Heart right ventricle (tissue), 16 donors: Measurements from ENCODE around the gene SYTL5. TPM values are rescaled to one million over a fixed set of nuclear protein-coding genes. Genes with fewer than 3 reads are reported as not detected.

Experiments
- ATAC-seq, 8 donors: fragments of 200-7000 bp; cut with Tn5 transposase; one replicate each; pipeline ENCODE4 v1.9.1; 2020; ENCODE audit warnings: mild to moderate bottlenecking in 8 of 8, moderate library complexity in 8 of 8, moderate number of reproducible peaks in 1 of 8
- DNase-seq, 2 donors: peaks; one replicate each; pipeline ENCODE4 v3.0.0-alpha.2; 2020
- H3K27ac ChIP-seq, 10 donors: fragments of 200-600 bp; sonication (generic) in 2 of 10; one replicate each; pipeline versions ENCODE4 v1.5.0 to v1.8.0; 2020 to 2022; ENCODE audit warnings: mild to moderate bottlenecking in 3 of 10
- H3K27me3 ChIP-seq, 7 donors: fragments of 200-600 bp; one replicate each; pipeline ENCODE4 v1.8.0; 2021 to 2022; ENCODE audit warnings: mild to moderate bottlenecking in 2 of 7
- H3K36me3 ChIP-seq, 9 donors: fragments of 200-600 bp; sonication (generic) in 1 of 9; one replicate each; pipeline versions ENCODE4 v1.5.0 to v1.8.0; 2020 to 2022; ENCODE audit warnings: mild to moderate bottlenecking in 2 of 9
- H3K4me1 ChIP-seq, 9 donors: fragments of 200-600 bp; sonication (generic) in 1 of 9; one replicate each; pipeline versions ENCODE4 v1.5.0 to v1.8.0; 2020 to 2022; ENCODE audit warnings: mild to moderate bottlenecking in 4 of 9
- H3K4me3 ChIP-seq, 10 donors: fragments of 200-600 bp; sonication (generic) in 2 of 10; one replicate each; pipeline versions ENCODE4 v1.5.0 to v1.8.0; 2020 to 2022; ENCODE audit warnings: mild to moderate bottlenecking in 7 of 10, moderate library complexity in 2 of 10
- H3K9me3 ChIP-seq, 11 donors: fragments of 200-600 bp in 10 of 11; sonication (generic) in 2 of 11; one replicate each; pipeline versions ENCODE4 v1.5.0 to v1.8.0; 2013 to 2022; ENCODE audit warnings: mild to moderate bottlenecking in 2 of 11, control low read depth in 1 of 11, moderate library complexity in 1 of 11
- CTCF ChIP-seq, 9 donors: fragments of 200-600 bp; sonication (generic) in 2 of 9; IDR thresholded peaks; one replicate each; pipeline versions ENCODE4 v1.5.0 to v1.8.0; 2021 to 2022; ENCODE audit warnings: antibody characterized with exemption in 9 of 9, mild to moderate bottlenecking in 5 of 9, moderate library complexity in 1 of 9
- WGBS, 2 donors: extraction: QIAGEN DNeasy Blood & Tissue Kit; methylation state at CpG; one replicate each; pipeline ENCODE4 v1.1.7; 2013; ENCODE audit warnings: inconsistent platforms in 1 of 2; 5-methylcytosine and 5-hydroxymethylcytosine counted together
- intact Hi-C, 10 donors: fragments of 100-400 bp; cut with DNase I; formaldehyde crosslinking; loops; one replicate each; pipeline versions ENCODE4 v1.11.1 to v1.14.2; 2022
- polyA plus RNA-seq, 2 donors: library from polyadenylated mRNA; stranded (reverse); fragments of 200-250 nt; gene quantifications; one replicate each; pipeline ENCODE4 v1.2.3, GENCODE V29; 2013
- total RNA-seq, 10 donors: library from RNA; stranded (reverse); fragmentation: NEBNext Ultra II Directional in 3 of 10; extraction: Animal tissue kit (Norgen Biotek cat#: 25700) in 3 of 10; gene quantifications; one replicate each; pipeline versions ENCODE4 v1.2.1 to v1.2.4, GENCODE V29; 2021 to 2023
- donor health status: Arrhythmogenic right ventricular cardiomyopathy.
- donor health status: ischemic (EF 13 %, LVEDD 7.1; RV severe dilation, severe dysfunction).
- donor health status: healthy with polysubstance abuse.
- donor health status: DM: no; HTN: yes; CAD: no.
- donor health status: DM: no; HTN: no; CAD: no.
- donor health status: ischemic (EF 25% LVEDD 6.9; RV normal size, moderate dysfunction).
- donor health status: ischemic (EF 25% LVEDD 5.7; RV mildly dilated, moderate dysfunction).
- donor health status: healthy.
- donor health status: DM: yes; HTN: yes; CAD: no.
- donor health status: Ischemic cardiomyopathy.
- donor health status: ischemic (EF 35%, LVEDD 5.7; RV mildly dilated, moderate dysfunction).
- donor health status: nonischemic (EF 11% LVEDD 7.7; RV severe dilation, severe dysfunction).
- donor health status: DM: yes; HTN: yes; CAD: no.
- donor health status: PGD.
- donor health status: ischemic (EF 29% LVEDD 5.4; RV normal size, mild dysfunction).
- donor health status: nonischemic (EF 23%, LVEDD 6.1; RV moderate dilation, normal function).

Gene SYTL5
- total and polyA plus RNA-seq, 12 donors: 0.03 to 3.2 (median 0.45) TPM; not detected in 3

GRCh38 chrX:38095971-38096529 is 89.7 kb downstream of the SYTL5 start:
- 65 to 73% methylated on average over 4 of the region's 4 CpGs for WGBS, 2 donors
- intact Hi-C loops: no loop called here
- H3K4me3 ChIP-seq: no peak overlapping the region
- no peaks in the 10 kb centered on the region for H3K36me3 ChIP-seq
- DNase-seq: no peak
- H3K4me1 ChIP-seq: no peaks in the 10 kb centered on the region
- H3K9me3 ChIP-seq: peaks cover 0 to 21% (median 0%) of the 10 kb centered on the region in 11 donors
- no peak for TF ChIP-seq CTCF (IDR thresholded peaks at IDR 0.05)
- no peak for ATAC-seq
- H3K27me3 ChIP-seq: peaks cover 0 to 34% (median 0%) of the 10 kb centered on the region in 7 donors
- H3K27ac ChIP-seq: no peak overlapping the region

DNA sequence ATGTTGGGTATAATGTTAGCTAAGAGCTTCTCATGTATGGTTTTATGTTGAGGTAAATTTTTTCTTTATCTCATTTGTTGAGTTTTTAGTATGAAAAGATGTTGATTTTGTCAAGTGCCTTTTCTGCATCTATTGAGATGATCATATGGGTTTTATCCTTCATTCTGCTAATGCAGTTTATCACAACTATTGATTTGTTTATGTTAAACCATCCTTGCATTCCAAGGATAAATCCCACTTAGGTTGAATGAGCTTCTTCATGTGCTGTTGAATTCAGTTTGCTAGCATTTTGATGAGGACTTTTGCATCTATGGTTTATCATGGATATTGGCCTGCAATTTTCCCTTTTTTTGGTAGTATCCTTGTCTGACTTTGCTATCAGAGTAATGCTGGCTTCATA is 93.3 kb downstream of the SYTL5 start:
- peaks cover 0 to 21% (median 0%) of the 10 kb centered on the region in 11 donors for H3K9me3 ChIP-seq
- H3K4me3 ChIP-seq: no peak overlapping the region
- H3K27ac ChIP-seq: no peak overlapping the region
- peaks cover 0 to 26% (median 0%) of the 10 kb centered on the region in 7 donors for H3K27me3 ChIP-seq
- TF ChIP-seq CTCF (IDR thresholded peaks at IDR 0.05): no peak
- intact Hi-C loops: no loop called here
- no peaks in the 10 kb centered on the region for H3K4me1 ChIP-seq
- ATAC-seq (no peak), DNase-seq (no peak)
- H3K36me3 ChIP-seq: no peaks in the 10 kb centered on the region

DNA sequence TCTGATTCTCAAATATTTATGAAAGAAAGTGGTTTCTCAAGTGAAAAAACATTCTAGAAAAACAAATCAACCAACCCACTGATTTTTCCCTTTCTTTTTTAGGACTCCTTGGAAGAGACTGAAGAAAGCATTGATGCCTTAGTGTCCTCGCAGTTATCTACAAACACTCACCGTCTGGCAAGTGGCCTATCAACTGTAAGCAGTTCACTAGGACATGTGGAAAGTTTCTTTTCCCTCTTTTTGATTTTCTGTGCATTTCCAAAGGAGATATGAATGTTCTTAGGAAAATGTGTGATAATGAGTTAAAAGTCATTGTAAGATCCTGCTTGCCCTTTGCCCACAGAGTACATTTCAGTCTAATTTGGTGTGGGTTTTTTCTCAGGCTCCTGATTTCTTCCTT is 95.9 kb downstream of the SYTL5 start:
- TF ChIP-seq CTCF (IDR thresholded peaks at IDR 0.05): no peak
- Histone ChIP-seq H3K4me1 (no peaks in the 10 kb centered on the region), H3K27me3 (peaks cover 0 to 14% (median 0%) of the 10 kb centered on the region in 7 donors), H3K9me3 (peaks cover 0 to 21% (median 0%) of the 10 kb centered on the region in 11 donors), H3K4me3 (no peak overlapping the region), H3K36me3 (no peaks in the 10 kb centered on the region), H3K27ac (no peak overlapping the region)
- WGBS, 2 donors: 28 to 33% methylated on average over 2 of the region's 2 CpGs
- ATAC-seq (no peak), DNase-seq (no peak)
- intact Hi-C loops: no loop called here

GRCh38 chrX:38102875-38103274 is 96.5 kb downstream of the SYTL5 start:
- DNase-seq (no peak), ATAC-seq (no peak)
- TF ChIP-seq CTCF (IDR thresholded peaks at IDR 0.05): no peak
- Histone ChIP-seq H3K4me3 (no peak overlapping the region), H3K36me3 (no peaks in the 10 kb centered on the region), H3K27ac (no peak overlapping the region), H3K9me3 (peaks cover 0 to 21% (median 0%) of the 10 kb centered on the region in 11 donors), H3K27me3 (peaks cover 0 to 14% (median 0%) of the 10 kb centered on the region in 7 donors), H3K4me1 (no peaks in the 10 kb centered on the region)
- WGBS, 2 donors: 89 to 97% methylated on average over 1 of the region's 1 CpG
- intact Hi-C loops: no loop called here
